Activated CD4-positive, alpha-beta memory T cell treated with anti-CD3 and anti-CD28 coated beads for 36 hours (primary cell): ENCODE results near the gene HSD11B1L. TPM values are rescaled to one million over a fixed set of nuclear protein-coding genes. Genes with fewer than 3 reads are reported as not detected.

Experiments used
- CTCF ChIA-PET: fragments of 350-600 bp; sonication (Branson Sonifier 250); formaldehyde crosslinking; loops from one replicate; lab custom pipeline; 2021; ENCODE audit warnings: antibody characterized with exemption, inconsistent platforms; lab: Charles Lee
- POLR2A ChIA-PET: fragments of 350-600 bp; sonication (Branson Sonifier 250); formaldehyde crosslinking; loops from one replicate; lab custom pipeline; 2021; ENCODE audit warnings: antibody characterized with exemption; lab: Charles Lee
- DNase-seq: peaks from one replicate; pipeline ENCODE4 v3.0.0-alpha.2; 2020
- H3K27ac Mint-ChIP-seq: one replicate; pipeline ENCODE4 v1.8.0; 2021; ENCODE audit warnings: mixed read lengths
- H3K27me3 Mint-ChIP-seq: one replicate; pipeline ENCODE4 v1.8.0; 2021; ENCODE audit warnings: mixed read lengths
- H3K36me3 Mint-ChIP-seq: one replicate; pipeline ENCODE4 v1.8.0; 2021; ENCODE audit warnings: mixed read lengths
- H3K4me1 Mint-ChIP-seq: one replicate; pipeline ENCODE4 v1.8.0; 2021; ENCODE audit warnings: low read depth, mixed read lengths
- H3K4me3 Mint-ChIP-seq: one replicate; pipeline ENCODE4 v1.8.0; 2021; ENCODE audit warnings: mild to moderate bottlenecking, mixed read lengths
- H3K9me3 Mint-ChIP-seq: one replicate; pipeline ENCODE4 v1.8.0; 2021; ENCODE audit warnings: mixed read lengths
- intact Hi-C: fragments of 100-400 bp; cut with micrococcal nuclease; formaldehyde crosslinking; loops from one replicate; pipeline ENCODE4 v1.15.1; 2023
- total RNA-seq, 2 experiments: library from RNA; stranded (reverse); gene quantifications; one replicate each; pipeline ENCODE4 v1.2.3, GENCODE V29; 2021

Gene HSD11B1L
- total RNA-seq, 2 experiments from 2014 or later: 3.8 to 4.1 TPM

DNA sequence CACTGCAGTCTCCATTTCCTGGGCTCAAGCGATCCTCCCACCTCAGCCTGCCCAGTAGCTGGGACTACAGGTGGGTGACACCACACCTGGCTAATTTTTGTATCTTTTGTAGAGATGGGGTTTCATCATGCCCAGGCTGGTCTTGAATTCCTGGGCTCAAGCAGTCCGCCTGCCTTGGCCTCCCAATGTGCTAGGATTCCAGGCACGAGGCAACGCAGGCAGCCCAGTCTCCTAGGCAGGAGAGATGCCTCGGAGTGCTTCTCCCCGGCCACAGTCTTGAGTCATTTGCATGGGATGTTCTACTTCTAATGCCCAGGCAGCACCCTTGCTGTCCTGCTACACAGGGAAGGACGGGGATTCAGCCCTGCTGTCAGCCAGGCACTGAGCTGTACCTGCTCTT lies 9.2 kb upstream of the HSD11B1L start:
- no peak overlapping the region for H3K4me3 Mint-ChIP-seq
- CTCF ChIA-PET: no interaction called here

DNA sequence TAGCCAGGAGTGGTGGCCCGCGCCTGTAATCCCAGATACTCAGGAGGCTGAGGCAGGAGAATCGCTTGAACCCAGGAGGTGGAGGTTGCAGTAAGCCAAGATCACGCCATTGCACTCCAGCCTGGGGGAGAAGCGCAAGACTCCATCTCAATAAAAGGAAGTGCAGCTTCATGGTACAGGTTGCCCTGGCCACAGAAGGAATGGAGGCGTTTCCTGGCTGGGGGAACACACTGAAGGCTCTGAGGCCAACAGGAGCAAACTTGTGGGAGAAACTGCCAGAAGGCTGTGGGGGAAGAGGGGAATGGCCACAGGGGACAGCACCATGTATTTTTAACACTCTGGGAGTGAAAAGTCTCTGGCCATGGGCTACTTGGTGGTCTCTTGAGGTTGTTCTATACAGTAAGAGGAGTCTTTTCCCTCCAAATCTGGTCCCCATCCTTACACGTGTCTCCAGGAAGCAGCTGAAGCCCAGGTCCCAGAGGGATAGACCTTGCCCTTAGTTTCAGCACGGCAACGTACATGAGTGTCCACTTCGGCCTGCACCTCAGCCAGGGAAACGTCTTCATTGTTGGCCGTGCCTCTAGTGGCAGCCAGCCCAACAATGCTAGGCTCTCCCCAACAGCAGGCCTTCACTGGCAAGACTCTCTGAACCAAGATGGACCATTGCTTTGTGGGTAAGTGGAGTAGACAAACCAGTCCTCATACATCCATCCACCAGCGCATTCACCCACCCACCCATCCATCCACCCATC lies 7.9 kb upstream of the HSD11B1L start:
- POLR2A ChIA-PET: no interaction called here
- CTCF ChIA-PET: no interaction called here
- Mint-ChIP-seq H3K36me3 (peaks cover 13% of the 10 kb centered on the region), H3K27ac (no peak overlapping the region), H3K4me3 (no peak overlapping the region), H3K27me3 (no peaks in the 10 kb centered on the region), H3K9me3 (no peaks in the 10 kb centered on the region), H3K4me1 (no peaks in the 10 kb centered on the region)
- no peak for DNase-seq
- intact Hi-C loops: no loop called here

More for the DNA sequence above, 9.2 kb upstream of the HSD11B1L start:
- H3K27me3 Mint-ChIP-seq: no peaks in the 10 kb centered on the region
- no peak for DNase-seq
- H3K27ac Mint-ChIP-seq: no peak overlapping the region
- H3K4me1 Mint-ChIP-seq: no peaks in the 10 kb centered on the region
- POLR2A ChIA-PET: interaction anchor here (1.0 kb wide), 1 partner anchor 8 kb away, joined by 3 read pairs; the partner anchor contains the start of gene MICOS13
- intact Hi-C loops: no loop called here
- peaks cover 21% of the 10 kb centered on the region for H3K36me3 Mint-ChIP-seq
- no peaks in the 10 kb centered on the region for H3K9me3 Mint-ChIP-seq

DNA sequence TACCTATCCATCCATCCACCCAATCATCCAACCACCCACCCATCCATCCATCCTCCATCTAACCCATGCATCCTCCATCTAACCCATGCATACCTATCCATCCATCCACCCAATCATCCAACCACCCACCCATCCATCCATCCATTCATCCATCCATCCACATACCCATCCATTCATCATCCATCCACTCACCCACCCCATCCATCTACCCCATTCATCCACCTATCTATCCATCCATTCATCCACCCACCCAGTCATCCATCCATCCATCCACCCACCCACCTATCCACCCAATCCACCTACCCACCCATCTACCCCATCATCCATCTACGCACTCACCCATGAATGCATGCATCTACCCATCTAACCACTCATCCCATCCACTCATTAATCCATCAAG lies 7.1 kb upstream of the HSD11B1L start:
- ChIA-PET CTCF (no interaction called here), POLR2A (no interaction called here)
- H3K27ac Mint-ChIP-seq: no peak overlapping the region
- H3K9me3 Mint-ChIP-seq: no peaks in the 10 kb centered on the region
- intact Hi-C loops: no loop called here
- no peaks in the 10 kb centered on the region for H3K4me1 Mint-ChIP-seq
- no peaks in the 10 kb centered on the region for H3K27me3 Mint-ChIP-seq
- H3K36me3 Mint-ChIP-seq: peaks cover 11% of the 10 kb centered on the region
- no peak overlapping the region for H3K4me3 Mint-ChIP-seq
- DNase-seq: no peak

DNA sequence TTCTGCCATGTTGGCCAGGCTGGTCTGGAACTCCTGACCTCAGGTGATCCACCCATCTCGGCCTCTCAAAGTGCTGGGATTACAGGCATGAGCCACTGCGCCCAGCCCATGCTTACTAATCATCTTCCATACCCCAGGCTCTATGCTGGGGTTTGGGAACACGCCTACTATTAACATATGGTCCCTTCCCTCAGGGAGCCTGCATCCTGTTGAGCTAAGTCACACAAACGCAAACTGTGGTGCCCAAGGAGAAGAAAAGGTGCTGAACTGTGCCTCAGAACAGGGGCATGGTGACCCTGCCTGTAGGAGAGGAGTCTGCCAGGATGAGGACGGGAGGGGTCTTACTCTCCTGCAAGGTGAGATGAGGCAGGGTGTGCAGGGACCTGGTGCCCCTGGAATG lies 6.1 kb upstream of the HSD11B1L start:
- H3K4me3 Mint-ChIP-seq: no peak overlapping the region
- intact Hi-C loops: no loop called here
- no peak for DNase-seq
- no peaks in the 10 kb centered on the region for H3K27me3 Mint-ChIP-seq
- H3K9me3 Mint-ChIP-seq: no peaks in the 10 kb centered on the region
- no peak overlapping the region for H3K27ac Mint-ChIP-seq
- H3K4me1 Mint-ChIP-seq: peaks cover 7% of the 10 kb centered on the region
- peaks cover 5% of the 10 kb centered on the region for H3K36me3 Mint-ChIP-seq
- POLR2A ChIA-PET: no interaction called here
- CTCF ChIA-PET: interaction anchor here (1.7 kb wide), 1 partner anchor 13 kb away, joined by 6 read pairs; no protein-coding TSS in a partner anchor

GRCh38 chr19:5676105-5676771 lies 4.6 kb upstream of the HSD11B1L start:
- ChIA-PET POLR2A (no interaction called here), CTCF (interaction anchor here (0.6 to 2.7 kb wide), 3 partner anchors 11 to 286 kb away, joined by 3 to 8 read pairs (median 6); partner anchors contain the start of gene RPL36)
- H3K27me3 Mint-ChIP-seq: no peaks in the 10 kb centered on the region
- H3K4me3 Mint-ChIP-seq: no peak overlapping the region
- no peak for DNase-seq
- peaks cover 7% of the 10 kb centered on the region for H3K4me1 Mint-ChIP-seq
- intact Hi-C loops: no loop called here
- H3K36me3 Mint-ChIP-seq: peaks cover 5% of the 10 kb centered on the region
- H3K27ac Mint-ChIP-seq: no peak overlapping the region
- no peaks in the 10 kb centered on the region for H3K9me3 Mint-ChIP-seq

- ChIA-PET CTCF (interaction anchor here (0.6 to 2.7 kb wide), 3 partner anchors 11 to 287 kb away, joined by 3 to 8 read pairs (median 6); partner anchors contain the start of gene RPL36), POLR2A (no interaction called here)
- Mint-ChIP-seq H3K36me3 (peaks cover 5% of the 10 kb centered on the region), H3K27ac (no peak overlapping the region), H3K27me3 (no peaks in the 10 kb centered on the region), H3K4me1 (peaks cover 12% of the 10 kb centered on the region), H3K9me3 (no peaks in the 10 kb centered on the region), H3K4me3 (no peak overlapping the region)
- intact Hi-C loops: no loop called here
- no peak for DNase-seq
These were observed 4.1 kb upstream of the HSD11B1L start for GRCh38 chr19:5676772-5677105.

GRCh38 chr19:5677136-5677535 lies 3.7 kb upstream of the HSD11B1L start:
- H3K27ac Mint-ChIP-seq: no peak overlapping the region

DNA sequence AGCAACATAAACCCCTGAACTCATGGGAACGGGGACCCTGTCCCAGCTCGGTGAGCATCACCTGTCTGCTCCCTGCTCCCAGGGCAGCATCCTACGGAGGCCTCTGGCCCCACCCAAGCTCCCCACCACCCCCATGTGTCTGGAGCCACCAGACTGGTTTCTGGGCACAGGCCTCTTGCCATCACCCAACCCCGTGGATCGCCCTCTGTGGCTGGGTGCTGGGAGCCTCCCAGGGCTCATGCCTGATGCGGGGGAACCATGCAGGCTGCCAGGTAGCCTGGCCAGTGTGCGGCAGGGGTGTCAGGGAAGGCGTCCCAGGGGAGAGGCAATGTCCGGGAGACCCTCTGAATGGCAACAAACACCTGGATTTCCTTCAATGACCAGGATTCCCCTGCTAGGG lies 3.2 kb upstream of the HSD11B1L start:
- POLR2A ChIA-PET: no interaction called here
- peaks cover 5% of the 10 kb centered on the region for H3K36me3 Mint-ChIP-seq
- H3K27ac Mint-ChIP-seq: no peak overlapping the region
- no peaks in the 10 kb centered on the region for H3K9me3 Mint-ChIP-seq
- no peak for DNase-seq
- peaks cover 17% of the 10 kb centered on the region for H3K4me1 Mint-ChIP-seq
- intact Hi-C loops: no loop called here
- CTCF ChIA-PET: interaction anchor here (0.9 to 2.7 kb wide), 2 partner anchors 9 to 12 kb away, joined by 3 to 8 read pairs; partner anchors contain the start of gene RPL36
- H3K4me3 Mint-ChIP-seq: no peak overlapping the region
- H3K27me3 Mint-ChIP-seq: no peaks in the 10 kb centered on the region

More at GRCh38 chr19:5677136-5677535, 3.7 kb upstream of the HSD11B1L start:
- intact Hi-C loops: no loop called here
- DNase-seq: no peak
- H3K9me3 Mint-ChIP-seq: no peaks in the 10 kb centered on the region
- H3K4me3 Mint-ChIP-seq: no peak overlapping the region
- peaks cover 5% of the 10 kb centered on the region for H3K36me3 Mint-ChIP-seq
- H3K4me1 Mint-ChIP-seq: peaks cover 16% of the 10 kb centered on the region
- no peaks in the 10 kb centered on the region for H3K27me3 Mint-ChIP-seq
- ChIA-PET POLR2A (no interaction called here), CTCF (interaction anchor here (0.9 to 2.7 kb wide), 2 partner anchors 10 to 13 kb away, joined by 3 to 8 read pairs; partner anchors contain the start of gene RPL36)

- Mint-ChIP-seq H3K27ac (no peak overlapping the region), H3K4me3 (no peak overlapping the region), H3K27me3 (no peaks in the 10 kb centered on the region), H3K4me1 (peaks cover 17% of the 10 kb centered on the region), H3K9me3 (no peaks in the 10 kb centered on the region), H3K36me3 (peaks cover under 1% of the 10 kb centered on the region)
- CTCF ChIA-PET: interaction anchor here (0.9 kb wide), 1 partner anchor 9 kb away, joined by 3 read pairs; no protein-coding TSS in a partner anchor
- intact Hi-C loops: no loop called here
- DNase-seq: no peak
- POLR2A ChIA-PET: no interaction called here
These were observed 2.6 kb upstream of the HSD11B1L start for GRCh38 chr19:5678071-5678718.

- no peaks in the 10 kb centered on the region for H3K27me3 Mint-ChIP-seq
- DNase-seq: no peak
- POLR2A ChIA-PET: interaction anchor here (0.5 to 1.3 kb wide), 5 partner anchors 8 to 1333 kb away, joined by 3 to 5 read pairs (median 3); partner anchors contain the start of genes SAFB and SAFB2
- peak overlapping the region; percentile 96 for H3K4me3 Mint-ChIP-seq
- peak overlapping the region; percentile 89 for H3K27ac Mint-ChIP-seq
- peaks cover 17% of the 10 kb centered on the region for H3K4me1 Mint-ChIP-seq
- H3K36me3 Mint-ChIP-seq: no peaks in the 10 kb centered on the region
- no peaks in the 10 kb centered on the region for H3K9me3 Mint-ChIP-seq
- CTCF ChIA-PET: interaction anchor here (0.7 to 1.4 kb wide), 2 partner anchors 8 to 10 kb away, joined by 5 to 6 read pairs; partner anchors contain the start of gene RPL36
- intact Hi-C loops: loop anchor here (1.0 to 10.0 kb wide), 7 partner anchors 11 to 694 kb away; partner anchors contain the start of genes CATSPERD, LONP1, RPL36 and SAFB
These were observed 1.3 kb upstream of the HSD11B1L start for GRCh38 chr19:5679289-5680083.

DNA sequence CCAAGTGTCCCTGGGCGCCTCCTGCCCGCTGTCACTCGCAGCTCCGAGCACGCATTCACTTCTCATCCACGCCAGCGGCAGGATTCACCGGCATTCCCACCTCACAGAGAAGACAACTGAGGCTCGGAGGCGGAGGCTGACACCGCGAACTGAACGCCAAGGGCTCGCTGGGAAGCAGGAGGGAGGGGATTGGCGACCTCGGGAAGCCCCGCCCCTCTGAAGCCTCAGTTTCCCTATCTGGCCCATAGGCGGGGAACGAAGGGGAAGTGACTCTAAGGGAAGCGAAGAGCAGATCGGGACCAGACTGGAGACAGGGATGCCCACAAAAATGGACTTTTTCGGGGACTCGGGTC lies 767 bp upstream of the HSD11B1L start:
- no peaks in the 10 kb centered on the region for H3K9me3 Mint-ChIP-seq
- H3K4me1 Mint-ChIP-seq: peaks cover 17% of the 10 kb centered on the region
- DNase-seq: no peak
- H3K36me3 Mint-ChIP-seq: no peaks in the 10 kb centered on the region
- peak overlapping the region; percentile 89 for H3K27ac Mint-ChIP-seq
- ChIA-PET POLR2A (interaction anchor here (0.5 to 1.3 kb wide), 4 partner anchors 8 to 1334 kb away, joined by 3 to 5 read pairs (median 3); partner anchors contain the start of genes SAFB and SAFB2), CTCF (interaction anchor here (1.4 kb wide), 1 partner anchor 10 kb away, joined by 6 read pairs; the partner anchor contains the start of gene RPL36)
- intact Hi-C loops: loop anchor here (1.0 to 10.0 kb wide), 7 partner anchors 10 to 693 kb away; partner anchors contain the start of genes CATSPERD, LONP1, RPL36 and SAFB
- peak overlapping the region; percentile 96 for H3K4me3 Mint-ChIP-seq
- no peaks in the 10 kb centered on the region for H3K27me3 Mint-ChIP-seq
